SH-SY5Y (cell line): Measurements from ENCODE around the gene TUBGCP2.

Source experiments
- GATA2 ChIP-seq: IDR thresholded peaks from 2 replicates; pipeline ENCODE4 v1.6.1; 2011; ENCODE audit warnings: mild to moderate bottlenecking, low read depth, low read length
- GATA3 ChIP-seq: IDR thresholded peaks from 2 replicates; pipeline ENCODE4 v1.6.1; 2011; ENCODE audit warnings: low read depth, mild to moderate bottlenecking, low read length, moderate library complexity

DNA sequence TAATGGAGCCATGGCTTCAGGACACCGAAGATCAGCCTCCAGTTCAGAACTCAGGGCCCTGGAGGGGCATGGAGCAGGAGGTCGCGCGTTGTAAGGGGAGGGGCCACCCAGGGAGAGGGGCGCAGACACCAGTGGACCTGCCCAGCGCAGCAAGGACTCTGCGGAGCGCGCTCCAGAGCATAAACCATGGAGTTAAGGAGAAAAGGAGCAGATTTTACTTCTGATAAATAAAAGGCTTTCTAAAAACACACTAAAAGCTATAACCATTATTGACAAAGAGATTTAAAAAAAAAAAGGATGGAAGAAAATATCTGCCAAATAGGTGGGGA lies 17.5 kb upstream of the TUBGCP2 start:
- TF ChIP-seq GATA2 = no peak
- no peak for TF ChIP-seq GATA3
